Fibroblast of skin of right quadriceps (primary cell): ENCODE results near the gene TSC22D2.
A peak's percentile ranks its signal among the peaks of the same experiment; 100 is the strongest.

Source experiments
- DNase-seq: peaks from one replicate; pipeline ENCODE4 v3.0.0-alpha.2; 2013

TSC22D2 gene

GRCh38 chr3:150408221-150409124 lies at the start of gene TSC22D2:
Gene TSC22D2 (plus strand): TSS chr3:150408298. CDS start chr3:150409351, 1,053 bp downstream.
- peak; percentile 96 for DNase-seq

GRCh38 chr3:150359381-150359780 lies 48.7 kb upstream of the TSC22D2 start:
- DNase-seq: peak; percentile 68

GRCh38 chr3:150360966-150361365 lies 47.1 kb upstream of the TSC22D2 start:
- DNase-seq: no peak

GRCh38 chr3:150362515-150363302 lies 45.4 kb upstream of the TSC22D2 start:
- no peak for DNase-seq

- DNase-seq: no peak
Observed at GRCh38 chr3:150363420-150363819, 44.7 kb upstream of the TSC22D2 start.

GRCh38 chr3:150365132-150365604 lies 42.9 kb upstream of the TSC22D2 start:
- peak; percentile 59 for DNase-seq

- no peak for DNase-seq
Observed at GRCh38 chr3:150367757-150368156, 40.3 kb upstream of the TSC22D2 start.

GRCh38 chr3:150370122-150370602 lies 37.9 kb upstream of the TSC22D2 start:
- peak; percentile 99 for DNase-seq

GRCh38 chr3:150370999-150371398 lies 37.1 kb upstream of the TSC22D2 start:
- no peak for DNase-seq

- peak; percentile 100 for DNase-seq
Observed at GRCh38 chr3:150371741-150372254, 36.3 kb upstream of the TSC22D2 start.

- no peak for DNase-seq
Observed at GRCh38 chr3:150372320-150372719, 35.8 kb upstream of the TSC22D2 start.

- peak; percentile 41 for DNase-seq
Observed at GRCh38 chr3:150372722-150373121, 35.4 kb upstream of the TSC22D2 start.

- DNase-seq: no peak
Observed at GRCh38 chr3:150373234-150373875, 34.7 kb upstream of the TSC22D2 start.

GRCh38 chr3:150374975-150375374 lies 33.1 kb upstream of the TSC22D2 start:
- no peak for DNase-seq

- peak; percentile 78 for DNase-seq
Observed at GRCh38 chr3:150376001-150376848, 31.9 kb upstream of the TSC22D2 start.

GRCh38 chr3:150377601-150378300 lies 30.3 kb upstream of the TSC22D2 start:
- no peak for DNase-seq

GRCh38 chr3:150378301-150378748 lies 29.8 kb upstream of the TSC22D2 start:
- DNase-seq: no peak

- no peak for DNase-seq
Observed at GRCh38 chr3:150379469-150379868, 28.6 kb upstream of the TSC22D2 start.

- DNase-seq: peak; percentile 28
Observed at GRCh38 chr3:150384296-150385212, 23.5 kb upstream of the TSC22D2 start.
